ENCODE data around the gene PIK3C2A.

The PIK3C2A gene

DNA sequence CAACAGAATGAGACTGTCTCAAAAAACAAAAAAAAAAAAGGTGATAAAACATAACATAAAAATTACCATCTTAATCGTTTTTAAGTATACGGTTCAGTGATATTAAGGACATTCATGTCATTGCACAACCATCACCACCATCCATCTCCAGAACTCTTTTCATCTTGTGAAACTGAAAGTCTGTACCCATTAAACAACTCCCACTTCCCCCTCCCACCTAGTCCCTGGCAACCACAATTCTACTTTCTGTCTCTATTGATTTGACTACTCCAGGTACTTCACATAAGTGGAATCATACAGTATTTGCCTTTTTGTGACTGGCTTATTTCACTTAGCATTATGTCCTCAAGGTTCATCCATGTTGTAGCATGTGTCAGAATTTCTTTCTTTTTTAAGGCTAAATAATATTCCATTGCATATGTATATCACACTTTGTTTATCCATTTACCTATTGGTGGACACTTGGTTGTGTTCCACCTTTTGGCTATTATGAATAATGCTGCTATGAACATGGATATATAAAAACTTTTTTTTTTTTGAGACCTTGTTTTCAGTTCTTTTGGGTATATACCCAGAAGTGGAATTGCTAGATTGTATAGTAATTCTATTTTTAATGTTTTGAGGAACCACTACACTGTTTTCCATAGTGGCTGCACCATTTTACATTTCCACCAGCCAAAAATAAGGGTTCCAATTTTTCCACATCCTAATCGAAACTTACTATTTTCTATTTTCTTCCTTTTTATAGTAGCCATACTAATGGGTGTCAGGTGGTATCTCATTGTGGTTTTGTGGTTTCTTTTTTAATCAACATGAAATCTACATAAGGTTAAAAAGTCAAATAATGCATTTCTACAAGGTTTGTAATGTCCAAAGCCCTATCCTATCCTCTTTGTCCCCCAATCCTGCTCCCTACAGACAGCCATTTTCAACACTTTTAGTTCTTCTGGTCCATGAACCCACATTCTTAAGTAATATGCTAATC lies 23.4 kb upstream of the PIK3C2A start:
- no peak for TF ChIP-seq TEAD4 (IDR thresholded peaks at IDR 0.05)
- no peak for TF ChIP-seq CREB1 (IDR thresholded peaks at IDR 0.05; ENCODE audit: low read depth)
- TF ChIP-seq NFIC (IDR thresholded peaks at IDR 0.05), result no peak
- TF ChIP-seq, protein P1, sequence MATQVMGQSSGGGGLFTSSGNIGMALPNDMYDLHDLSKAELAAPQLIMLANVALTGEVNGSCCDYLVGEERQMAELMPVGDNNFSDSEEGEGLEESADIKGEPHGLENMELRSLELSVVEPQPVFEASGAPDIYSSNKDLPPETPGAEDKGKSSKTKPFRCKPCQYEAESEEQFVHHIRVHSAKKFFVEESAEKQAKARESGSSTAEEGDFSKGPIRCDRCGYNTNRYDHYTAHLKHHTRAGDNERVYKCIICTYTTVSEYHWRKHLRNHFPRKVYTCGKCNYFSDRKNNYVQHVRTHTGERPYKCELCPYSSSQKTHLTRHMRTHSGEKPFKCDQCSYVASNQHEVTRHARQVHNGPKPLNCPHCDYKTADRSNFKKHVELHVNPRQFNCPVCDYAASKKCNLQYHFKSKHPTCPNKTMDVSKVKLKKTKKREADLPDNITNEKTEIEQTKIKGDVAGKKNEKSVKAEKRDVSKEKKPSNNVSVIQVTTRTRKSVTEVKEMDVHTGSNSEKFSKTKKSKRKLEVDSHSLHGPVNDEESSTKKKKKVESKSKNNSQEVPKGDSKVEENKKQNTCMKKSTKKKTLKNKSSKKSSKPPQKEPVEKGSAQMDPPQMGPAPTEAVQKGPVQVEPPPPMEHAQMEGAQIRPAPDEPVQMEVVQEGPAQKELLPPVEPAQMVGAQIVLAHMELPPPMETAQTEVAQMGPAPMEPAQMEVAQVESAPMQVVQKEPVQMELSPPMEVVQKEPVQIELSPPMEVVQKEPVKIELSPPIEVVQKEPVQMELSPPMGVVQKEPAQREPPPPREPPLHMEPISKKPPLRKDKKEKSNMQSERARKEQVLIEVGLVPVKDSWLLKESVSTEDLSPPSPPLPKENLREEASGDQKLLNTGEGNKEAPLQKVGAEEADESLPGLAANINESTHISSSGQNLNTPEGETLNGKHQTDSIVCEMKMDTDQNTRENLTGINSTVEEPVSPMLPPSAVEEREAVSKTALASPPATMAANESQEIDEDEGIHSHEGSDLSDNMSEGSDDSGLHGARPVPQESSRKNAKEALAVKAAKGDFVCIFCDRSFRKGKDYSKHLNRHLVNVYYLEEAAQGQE (IDR thresholded peaks at IDR 0.05; ENCODE audit: low read depth), result no peak
- TF ChIP-seq EP300 (IDR thresholded peaks at IDR 0.05; ENCODE audit: borderline replicate concordance), result no peak
- no peak for TF ChIP-seq EGR1 (IDR thresholded peaks at IDR 0.05)

DNA sequence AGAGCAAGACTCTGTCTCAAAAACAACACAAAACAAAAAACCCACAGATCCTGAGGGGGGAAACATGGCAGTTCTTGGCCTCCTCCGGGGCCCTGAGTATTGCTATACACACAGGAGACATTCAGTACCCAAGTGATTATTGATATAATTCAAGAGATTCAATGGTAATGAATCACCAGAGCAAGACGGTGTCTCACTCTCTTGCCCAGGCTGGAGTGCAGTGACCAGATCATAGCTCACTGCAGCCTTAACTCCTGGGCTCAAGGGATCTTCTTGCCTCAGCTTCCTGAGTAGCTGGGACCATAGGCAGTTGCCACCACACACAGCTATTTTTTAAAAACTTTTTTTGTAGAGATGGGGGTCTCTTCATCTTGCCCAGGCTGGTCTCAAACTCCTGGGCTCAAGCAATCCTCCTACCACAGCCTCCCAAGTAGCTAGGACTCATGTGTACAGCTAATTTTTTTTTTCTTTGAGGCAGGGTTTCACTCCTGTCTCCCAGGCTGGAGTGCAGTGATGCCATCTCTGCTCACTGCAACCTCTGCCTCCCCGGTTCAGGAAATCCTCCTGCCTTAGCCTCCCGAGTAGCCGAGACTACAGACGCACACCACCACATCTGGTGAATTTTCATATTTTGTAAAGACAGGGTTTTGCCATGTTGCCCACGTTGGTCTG lies 21.8 kb upstream of the PIK3C2A start:
- TF ChIP-seq, protein P2, sequence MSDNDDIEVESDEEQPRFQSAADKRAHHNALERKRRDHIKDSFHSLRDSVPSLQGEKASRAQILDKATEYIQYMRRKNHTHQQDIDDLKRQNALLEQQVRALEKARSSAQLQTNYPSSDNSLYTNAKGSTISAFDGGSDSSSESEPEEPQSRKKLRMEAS (IDR thresholded peaks at IDR 0.05), result no peak
- TF ChIP-seq EP300 (IDR thresholded peaks at IDR 0.05; ENCODE audit: borderline replicate concordance), result no peak
- no peak for TF ChIP-seq TCF12 (IDR thresholded peaks at IDR 0.05; ENCODE audit: low read depth)
- no peak for TF ChIP-seq TAF1 (IDR thresholded peaks at IDR 0.05; ENCODE audit: low read depth)
- no peak for TF ChIP-seq RAD21 (IDR thresholded peaks at IDR 0.05; ENCODE audit: low read depth)
- TF ChIP-seq ZBTB7A (IDR thresholded peaks at IDR 0.05; ENCODE audit: low read depth), result no peak
- TF ChIP-seq, protein P3, sequence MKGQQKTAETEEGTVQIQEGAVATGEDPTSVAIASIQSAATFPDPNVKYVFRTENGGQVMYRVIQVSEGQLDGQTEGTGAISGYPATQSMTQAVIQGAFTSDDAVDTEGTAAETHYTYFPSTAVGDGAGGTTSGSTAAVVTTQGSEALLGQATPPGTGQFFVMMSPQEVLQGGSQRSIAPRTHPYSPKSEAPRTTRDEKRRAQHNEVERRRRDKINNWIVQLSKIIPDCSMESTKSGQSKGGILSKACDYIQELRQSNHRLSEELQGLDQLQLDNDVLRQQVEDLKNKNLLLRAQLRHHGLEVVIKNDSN (IDR thresholded peaks at IDR 0.05), result no peak
- TF ChIP-seq, protein P1 (IDR thresholded peaks at IDR 0.05; ENCODE audit: low read depth), result no peak
- no peak for TF ChIP-seq TEAD4 (IDR thresholded peaks at IDR 0.05)
- TF ChIP-seq YY1 (IDR thresholded peaks at IDR 0.05; ENCODE audit: low read depth), result no peak
- TF ChIP-seq CEBPB (IDR thresholded peaks at IDR 0.05), result no peak

DNA sequence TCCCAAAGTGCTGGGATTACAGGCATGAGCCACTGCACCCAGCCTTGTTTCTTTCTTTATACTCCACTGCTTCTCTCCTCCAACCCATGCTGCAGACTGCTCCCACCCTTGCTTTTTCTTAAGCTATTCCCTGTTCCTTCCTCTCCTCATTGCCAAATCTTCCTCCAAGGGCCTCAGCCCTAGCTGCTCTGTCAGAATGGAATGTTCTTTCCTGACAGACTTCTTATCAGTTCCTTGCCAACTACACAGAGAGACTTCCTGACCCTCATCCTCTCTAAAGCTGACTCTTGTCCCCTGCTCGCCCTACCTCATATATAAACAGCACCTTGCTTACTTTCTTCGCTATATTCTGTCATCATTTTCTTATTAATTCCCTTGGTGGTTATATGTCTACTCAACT lies 16.9 kb upstream of the PIK3C2A start:
- TF ChIP-seq CEBPB (IDR thresholded peaks at IDR 0.05), result no peak
- TF ChIP-seq, protein P3 (IDR thresholded peaks at IDR 0.05), result no peak
- TF ChIP-seq, protein P2 (IDR thresholded peaks at IDR 0.05), result no peak
- no peak for TF ChIP-seq CREB1 (IDR thresholded peaks at IDR 0.05; ENCODE audit: low read depth)
- no peak for TF ChIP-seq EGR1 (IDR thresholded peaks at IDR 0.05)
- TF ChIP-seq NFIC (IDR thresholded peaks at IDR 0.05), result no peak
- no peak for TF ChIP-seq YY1 (IDR thresholded peaks at IDR 0.05; ENCODE audit: low read depth)
- TF ChIP-seq TEAD4 (IDR thresholded peaks at IDR 0.05), result no peak
- TF ChIP-seq RAD21 (IDR thresholded peaks at IDR 0.05; ENCODE audit: low read depth), result no peak
- TF ChIP-seq EP300 (IDR thresholded peaks at IDR 0.05; ENCODE audit: borderline replicate concordance), result no peak
- TF ChIP-seq TCF12 (IDR thresholded peaks at IDR 0.05; ENCODE audit: low read depth), result no peak

DNA sequence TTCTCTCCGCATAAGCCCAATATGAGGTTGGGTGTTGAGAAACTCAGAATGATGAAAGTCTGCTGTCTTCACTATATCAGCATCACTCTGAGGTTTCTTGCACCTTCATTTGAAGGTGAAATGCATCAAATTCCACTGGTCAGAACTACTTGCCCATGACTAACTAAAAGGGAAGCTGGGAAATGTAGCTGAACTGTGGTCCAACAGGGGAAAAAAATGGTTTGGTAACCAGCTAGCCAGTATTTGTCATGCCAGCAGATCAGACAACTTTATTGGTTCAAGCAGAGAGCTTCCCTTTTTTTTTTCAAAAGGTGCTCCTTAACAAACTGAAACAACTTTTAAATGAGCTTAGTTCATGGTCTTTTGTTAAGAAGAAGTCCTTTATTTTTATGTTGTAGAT lies 14.2 kb upstream of the PIK3C2A start:
- TF ChIP-seq TAF1 (IDR thresholded peaks at IDR 0.05; ENCODE audit: low read depth) (no peak), YY1 (IDR thresholded peaks at IDR 0.05; ENCODE audit: low read depth) (no peak), FOXM1 (IDR thresholded peaks at IDR 0.05; ENCODE audit: borderline replicate concordance, low read depth) (no peak), TEAD4 (IDR thresholded peaks at IDR 0.05) (no peak), EP300 (IDR thresholded peaks at IDR 0.05; ENCODE audit: borderline replicate concordance) (no peak), ZBTB7A (IDR thresholded peaks at IDR 0.05; ENCODE audit: low read depth) (no peak), RAD21 (IDR thresholded peaks at IDR 0.05; ENCODE audit: low read depth) (no peak), CREB1 (IDR thresholded peaks at IDR 0.05; ENCODE audit: low read depth) (no peak), NFIC (IDR thresholded peaks at IDR 0.05) (no peak), EGR1 (IDR thresholded peaks at IDR 0.05) (no peak), TCF12 (IDR thresholded peaks at IDR 0.05; ENCODE audit: low read depth) (no peak), CEBPB (IDR thresholded peaks at IDR 0.05) (no peak)
- TF ChIP-seq, protein P3 (IDR thresholded peaks at IDR 0.05), result no peak
- TF ChIP-seq, protein P1 (IDR thresholded peaks at IDR 0.05; ENCODE audit: low read depth), result no peak
- TF ChIP-seq, protein P2 (IDR thresholded peaks at IDR 0.05), result no peak

All from Ishikawa (cell line).